SH-SY5Y (cell line): ENCODE measurements around the gene ACTL6B.

ENCODE experiments used
- GATA2 ChIP-seq: IDR thresholded peaks from 2 replicates; pipeline ENCODE4 v1.6.1; 2011; ENCODE audit warnings: mild to moderate bottlenecking, low read depth, low read length
- GATA3 ChIP-seq: IDR thresholded peaks from 2 replicates; pipeline ENCODE4 v1.6.1; 2011; ENCODE audit warnings: low read depth, mild to moderate bottlenecking, low read length, moderate library complexity

DNA sequence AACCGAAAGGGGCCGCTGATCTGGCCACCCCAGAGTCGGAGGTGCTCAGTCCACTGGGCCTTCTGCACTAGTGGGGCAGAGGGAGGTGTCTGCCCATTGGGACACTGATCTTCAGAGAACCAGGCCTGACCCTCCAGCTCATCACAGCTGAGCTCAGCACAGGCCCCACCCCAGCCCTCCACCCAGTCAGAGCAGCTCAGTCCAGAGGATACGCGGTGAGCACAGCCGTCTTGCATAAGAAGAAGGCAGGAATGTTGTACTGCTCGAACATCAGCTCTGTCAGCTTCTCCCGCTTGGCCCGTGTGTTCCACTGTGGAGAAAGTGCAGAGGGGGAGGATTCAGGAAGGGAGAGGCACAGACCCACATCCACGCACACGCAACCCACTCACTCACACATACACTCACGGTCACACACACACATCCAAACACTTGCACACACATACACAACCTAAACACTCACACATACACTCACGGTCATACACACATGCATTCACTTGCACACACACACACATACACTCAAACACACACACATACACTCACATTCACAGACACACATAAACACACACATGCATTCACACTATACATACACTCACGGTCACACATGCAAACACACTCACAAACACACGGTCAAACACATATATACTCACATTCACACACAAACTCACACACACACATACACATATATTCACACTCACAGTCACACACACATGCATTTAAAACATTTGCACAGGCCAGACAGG is 6.3 kb downstream of the ACTL6B start:
- TF ChIP-seq GATA2 (no peak), GATA3 (no peak)
